CD4-positive, alpha-beta T cell treated with Interleukin-4 for 4 hours (primary cell): Measurements from ENCODE around the gene TRPC6.

Experiments
- DNase-seq: peaks from one replicate; pipeline ENCODE4 v3.0.0-alpha.2; 2020

TRPC6 gene

DNA sequence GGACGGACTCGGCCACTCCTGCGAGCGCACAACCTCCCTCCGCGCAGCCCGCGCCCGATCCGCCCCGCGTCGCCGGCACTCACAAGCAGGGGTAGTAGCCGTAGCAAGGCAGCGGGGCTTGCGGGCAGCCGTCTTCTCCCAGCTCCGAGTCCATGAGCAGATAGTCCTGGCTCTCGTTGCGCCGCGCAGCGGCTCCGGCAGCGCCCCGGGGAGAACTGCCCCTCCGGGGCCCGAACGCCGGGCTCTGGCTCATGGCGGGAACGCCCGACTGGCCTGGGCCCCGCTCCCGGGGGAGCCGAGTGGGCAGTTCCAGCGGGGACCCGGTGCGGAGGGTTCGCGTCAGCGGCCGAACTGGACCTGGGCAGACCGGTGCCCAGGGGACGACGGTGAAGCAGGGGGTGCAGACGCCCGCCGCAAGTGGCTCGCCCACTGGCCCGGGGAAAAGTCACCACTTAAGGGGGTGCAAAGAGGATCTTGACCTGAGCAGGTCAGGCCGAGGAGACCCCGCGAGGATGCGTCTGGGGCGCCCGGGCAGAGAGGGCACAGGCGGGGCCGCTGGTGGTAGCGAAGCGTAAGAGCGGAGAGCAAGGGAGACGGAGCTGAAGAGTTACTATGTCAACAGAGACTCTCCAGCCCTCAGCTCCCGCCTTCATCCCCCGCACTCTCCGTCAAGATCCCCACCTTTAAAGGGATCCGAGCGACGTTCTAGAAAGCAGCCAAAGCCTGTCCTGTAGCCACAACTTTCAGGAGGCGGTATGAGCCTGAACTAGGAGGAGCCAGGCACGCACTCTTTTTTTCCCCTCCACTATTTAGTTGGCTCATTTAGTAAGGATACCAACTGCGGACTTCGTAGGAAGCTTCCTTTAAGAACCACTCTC lies at the start of gene TRPC6:
TRPC6 (minus strand) TSS at position 757 of the 878 bp plus-strand sequence; CDS start at position 253, 504 bp downstream.
- DNase-seq: no peak

DNA sequence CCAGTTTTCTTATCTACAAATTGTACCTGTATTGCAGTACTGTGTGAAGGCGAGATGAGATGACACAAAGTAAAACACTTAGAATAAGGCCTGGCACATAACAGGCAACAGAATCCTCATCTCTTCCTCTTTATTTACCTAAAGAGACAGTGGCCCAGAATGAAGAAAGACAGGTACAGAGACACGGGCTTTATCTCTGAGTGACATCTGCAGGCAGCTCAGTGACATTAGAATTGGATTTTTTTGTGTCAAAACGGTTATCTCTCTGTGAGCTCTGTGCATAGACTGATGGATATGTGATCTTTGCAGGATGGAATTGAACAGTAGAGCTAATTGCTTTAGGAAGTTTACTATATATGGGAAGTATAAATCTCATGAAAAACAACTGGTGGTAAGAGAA lies 36.2 kb upstream of the TRPC6 start:
- no peak for DNase-seq

DNA sequence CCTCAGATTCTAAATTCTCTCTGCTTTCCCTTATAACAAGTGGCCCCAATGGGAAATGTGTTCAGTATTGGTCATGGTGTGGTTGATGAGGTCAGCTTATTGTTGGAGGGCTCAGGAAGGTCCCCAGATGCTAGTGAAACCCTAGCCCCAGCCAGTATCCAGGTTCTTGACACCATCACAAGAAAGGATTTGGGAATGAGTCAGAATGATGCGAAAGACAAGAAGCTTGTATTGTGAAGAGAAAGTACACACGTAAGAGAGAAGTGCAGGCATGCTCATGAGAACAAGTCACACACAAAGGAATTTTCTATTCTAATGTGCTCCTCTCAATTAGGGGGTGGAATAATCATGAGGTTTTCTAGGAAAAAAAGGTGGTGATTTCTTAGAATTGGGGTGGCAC lies 34.9 kb upstream of the TRPC6 start:
- DNase-seq: no peak

DNA sequence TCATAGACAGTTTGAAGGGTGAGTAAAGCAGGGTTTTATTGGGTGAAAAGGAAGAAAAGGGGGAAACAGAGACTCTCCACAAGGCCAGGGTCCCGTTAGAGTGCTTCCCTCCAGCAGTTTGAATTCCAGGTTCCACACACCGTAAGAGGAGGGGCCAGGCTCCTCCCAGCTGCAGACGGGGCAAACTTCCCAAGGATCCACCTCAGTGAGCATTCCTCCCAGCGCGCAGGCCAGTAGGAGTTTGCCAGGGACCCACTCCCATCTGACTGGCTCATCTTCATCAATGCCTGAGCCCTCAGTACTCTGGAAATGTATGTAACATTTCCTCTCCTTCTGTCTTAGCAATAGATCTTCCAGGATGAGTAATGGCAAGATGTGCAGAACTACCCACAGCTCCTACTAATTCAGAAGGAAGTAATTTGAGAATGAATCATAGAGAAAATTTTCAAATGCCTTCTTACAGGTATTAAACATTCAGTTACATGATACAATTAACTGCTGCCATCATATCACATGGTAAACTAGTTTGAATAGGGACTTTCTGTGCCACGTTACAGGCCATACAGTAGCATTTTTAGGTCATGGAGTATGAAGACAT lies 34.0 kb upstream of the TRPC6 start:
- no peak for DNase-seq

DNA sequence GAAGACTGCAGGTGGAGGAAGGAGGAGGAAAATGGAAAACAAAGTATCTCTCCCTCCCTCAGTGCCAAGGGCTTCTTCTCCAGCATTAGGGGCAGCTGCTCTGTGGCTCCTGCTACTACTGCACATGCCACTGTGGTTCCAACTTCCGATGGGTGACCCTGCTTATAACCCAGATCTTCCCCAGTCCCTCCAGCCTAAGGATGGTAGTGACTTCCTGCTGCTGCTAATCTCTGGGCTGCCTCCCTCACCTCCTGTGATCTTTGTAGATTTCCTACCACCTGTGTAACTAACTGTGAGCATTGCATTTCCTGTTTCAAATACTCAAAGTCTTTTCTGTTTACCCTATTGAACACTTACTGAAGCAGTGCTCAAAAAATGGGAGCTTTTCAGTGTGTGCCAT lies 28.7 kb upstream of the TRPC6 start:
- DNase-seq: no peak

DNA sequence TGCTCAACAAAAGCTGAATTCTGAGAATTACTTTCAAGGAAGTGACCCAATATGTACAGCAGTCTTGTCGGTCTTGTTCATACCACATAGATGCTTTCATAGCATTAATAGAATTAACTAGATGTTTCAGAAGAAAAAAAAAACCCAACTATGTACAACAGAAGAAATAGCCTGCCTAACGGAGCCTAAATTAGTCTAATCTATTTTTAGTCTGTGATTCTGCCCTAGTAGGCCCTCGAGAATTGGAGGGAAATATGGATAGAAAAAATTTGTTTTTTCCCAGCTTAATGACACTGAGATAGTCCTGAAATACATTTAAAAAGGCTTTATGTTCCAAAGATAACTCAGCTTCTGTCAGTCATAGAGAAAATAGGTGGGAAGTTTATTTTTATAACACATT lies 17.1 kb upstream of the TRPC6 start:
- no peak for DNase-seq

DNA sequence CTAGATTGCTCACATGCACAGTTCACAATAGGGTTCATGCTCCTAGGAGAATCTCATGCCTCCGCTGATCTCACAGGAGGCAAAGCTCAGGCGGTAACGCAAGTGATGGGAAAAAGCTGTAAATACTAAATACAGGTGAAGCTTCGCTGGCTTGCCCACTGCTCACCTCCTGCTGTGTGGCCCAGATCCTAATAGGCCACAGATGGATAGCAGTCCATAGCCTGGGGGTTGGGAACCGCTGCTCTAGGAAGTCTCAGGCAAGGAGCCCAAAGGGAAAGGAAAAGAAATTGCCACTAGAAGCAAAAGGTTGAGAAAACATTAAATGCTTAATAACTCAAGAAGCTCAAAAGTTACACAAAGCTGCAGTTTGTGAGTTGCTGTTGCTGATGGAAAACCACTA lies 3.2 kb upstream of the TRPC6 start:
- no peak for DNase-seq

DNA sequence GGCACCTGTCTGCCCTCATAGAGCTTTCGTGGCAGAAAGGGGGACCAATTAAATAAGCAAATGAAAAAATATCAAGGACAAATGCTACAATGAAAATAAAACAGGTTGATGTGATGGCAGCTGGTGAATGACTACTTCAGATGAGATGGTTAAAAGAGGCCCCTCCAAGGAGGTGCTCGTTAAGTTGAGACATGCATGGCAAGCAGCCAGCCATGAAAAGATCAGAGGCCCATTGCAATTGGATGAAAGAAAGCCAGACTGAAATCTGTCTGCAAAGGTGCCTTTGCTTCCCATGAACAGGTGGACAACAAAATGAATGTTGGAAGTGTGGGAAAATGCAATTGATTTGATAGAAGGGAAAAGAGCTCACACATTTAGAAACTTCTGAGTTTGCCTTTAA lies 848 bp upstream of the TRPC6 start:
- DNase-seq: no peak

DNA sequence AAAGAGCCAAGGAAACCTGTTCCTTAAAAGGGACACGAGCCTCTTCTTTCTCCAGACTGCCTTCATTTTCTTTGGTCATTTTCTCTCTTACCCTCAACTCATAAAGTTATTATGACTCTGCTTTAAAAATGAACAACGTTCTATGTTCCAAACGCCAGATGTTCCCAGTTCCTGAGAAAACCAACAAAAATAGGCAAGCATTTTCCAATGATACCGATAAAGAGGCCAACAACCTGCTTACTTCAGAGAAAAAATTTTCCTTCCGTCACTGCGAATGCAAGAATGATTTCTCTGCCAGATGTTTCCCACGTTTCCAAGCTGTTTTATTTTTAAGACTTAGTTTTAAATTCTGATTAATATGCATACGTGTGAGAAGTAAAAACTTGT lies 315 bp upstream of the TRPC6 start:
- DNase-seq: no peak

DNA sequence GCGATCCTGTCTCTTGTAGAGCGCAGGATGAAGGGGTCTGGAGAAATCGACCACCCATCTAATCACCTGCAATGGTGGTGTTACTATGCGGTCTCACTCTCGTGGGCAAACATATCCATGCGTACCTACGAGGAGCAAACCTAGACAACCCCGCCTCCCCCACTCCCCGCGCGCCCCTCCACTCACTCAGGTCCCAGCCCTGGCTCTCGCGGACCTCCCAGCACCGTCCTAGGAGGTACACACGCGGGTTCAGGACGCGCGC lies 887 bp downstream of the TRPC6 start:
- DNase-seq: no peak

DNA sequence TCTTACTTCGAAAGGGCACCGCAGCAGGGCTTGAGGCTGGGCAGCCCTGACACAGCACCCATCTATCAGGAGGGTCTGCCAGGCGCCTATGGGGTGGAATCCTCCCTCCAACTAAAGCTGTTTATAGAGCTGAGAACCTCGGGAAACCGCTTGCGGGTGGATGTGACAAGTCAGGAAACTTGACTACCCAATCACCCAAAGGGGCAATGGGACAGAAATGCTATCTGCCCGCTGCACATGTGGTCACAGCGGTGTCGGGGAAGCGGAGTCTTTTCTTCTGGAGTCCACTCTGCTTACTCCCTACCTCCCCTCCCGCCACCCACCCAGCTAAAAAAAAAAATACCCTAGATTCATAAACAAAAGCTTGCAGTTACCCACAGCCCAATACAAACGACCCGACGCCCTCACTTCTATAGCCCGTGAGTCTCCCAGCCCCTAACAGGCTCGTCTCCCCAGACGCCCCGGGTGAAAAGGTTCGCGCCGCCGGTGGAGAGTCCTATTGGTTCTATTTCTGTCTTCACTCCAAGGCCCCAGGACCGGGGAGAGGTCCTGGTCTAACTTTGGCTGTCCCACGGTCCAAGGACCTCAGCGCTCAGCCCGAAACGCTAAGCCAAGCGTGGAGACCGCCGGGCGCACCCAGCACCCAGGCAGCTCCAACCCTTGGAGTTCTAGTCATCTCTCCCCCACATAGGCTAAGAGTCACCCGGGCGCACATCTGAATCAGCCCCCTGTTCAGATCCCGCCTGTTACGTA lies 1.4 kb downstream of the TRPC6 start:
- DNase-seq: no peak

DNA sequence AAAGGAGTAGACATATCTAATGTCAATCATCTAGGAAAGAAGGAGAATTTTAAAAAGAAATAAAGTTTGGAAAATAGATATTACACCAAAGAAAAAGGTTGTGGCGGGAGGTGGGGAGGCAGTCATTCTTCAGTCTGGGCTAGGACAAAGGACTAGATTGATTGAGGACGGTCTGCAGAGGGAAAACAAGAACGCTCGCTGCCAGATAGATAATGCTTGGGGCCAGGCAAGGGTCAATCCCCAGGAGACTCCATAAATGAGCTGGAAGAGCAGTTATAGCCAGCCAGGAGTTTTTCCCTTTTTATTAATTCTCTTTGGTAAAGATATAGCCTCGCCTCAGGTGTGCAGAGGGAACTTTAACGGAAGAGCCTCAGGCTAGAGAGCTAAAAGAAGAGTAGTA lies 6.3 kb downstream of the TRPC6 start:
- no peak for DNase-seq

DNA sequence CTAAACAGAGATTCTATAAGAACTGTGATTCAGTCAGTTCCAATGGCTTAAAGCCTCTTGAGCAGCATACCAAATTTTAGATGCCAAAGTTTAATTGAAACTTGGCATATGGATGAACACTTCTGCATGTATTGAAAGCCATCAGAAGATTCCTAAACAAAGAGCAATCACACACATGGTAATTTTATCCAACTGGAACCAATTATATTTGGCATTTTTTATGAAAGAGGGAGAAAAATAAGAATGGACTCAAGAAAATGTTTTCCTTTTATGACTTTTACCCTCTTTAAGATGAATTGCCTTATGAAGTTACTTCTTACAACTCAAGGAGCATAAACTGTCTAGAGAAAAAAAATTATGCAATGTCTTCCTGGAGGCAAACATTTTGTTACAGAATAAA lies 7.4 kb downstream of the TRPC6 start:
- no peak for DNase-seq

DNA sequence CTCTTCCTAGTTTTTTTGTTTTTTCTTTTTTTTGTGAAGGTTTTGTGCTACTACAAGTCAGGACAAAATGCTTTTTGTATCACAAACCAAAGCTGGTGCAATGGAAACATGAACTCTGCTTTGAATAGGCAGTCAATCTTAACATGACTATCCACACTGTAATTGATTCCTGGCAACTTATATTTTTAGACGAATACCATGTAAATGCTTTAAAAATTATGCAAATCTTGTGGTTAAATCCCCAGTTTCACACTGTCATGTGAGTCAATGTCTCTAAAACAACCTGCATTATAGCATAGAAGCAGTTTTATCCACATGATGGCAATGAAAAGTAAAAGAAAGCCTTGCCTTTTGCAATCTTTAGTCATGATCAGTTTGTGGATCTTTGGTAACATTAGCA lies 8.9 kb downstream of the TRPC6 start:
- DNase-seq: no peak

DNA sequence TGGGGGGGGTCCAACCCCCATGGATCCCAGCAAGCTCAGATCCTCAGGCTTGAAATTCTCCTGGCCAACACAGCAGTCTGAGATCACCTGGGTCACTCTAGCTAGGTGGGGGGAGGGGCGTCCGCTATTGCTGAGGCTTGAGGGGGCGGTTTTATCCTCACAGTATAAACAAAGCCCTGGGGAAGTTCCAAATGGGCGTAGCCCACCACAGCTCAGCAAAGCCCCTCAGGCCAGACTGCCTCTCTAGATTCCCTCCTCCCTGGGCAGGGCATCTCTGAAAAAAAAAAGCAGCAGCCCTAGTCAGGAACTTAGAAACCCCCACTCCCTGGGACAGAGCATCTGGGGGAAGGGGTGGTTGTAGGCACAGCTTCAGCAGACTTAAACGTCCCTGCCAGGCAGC lies 16.7 kb downstream of the TRPC6 start:
- DNase-seq: no peak

DNA sequence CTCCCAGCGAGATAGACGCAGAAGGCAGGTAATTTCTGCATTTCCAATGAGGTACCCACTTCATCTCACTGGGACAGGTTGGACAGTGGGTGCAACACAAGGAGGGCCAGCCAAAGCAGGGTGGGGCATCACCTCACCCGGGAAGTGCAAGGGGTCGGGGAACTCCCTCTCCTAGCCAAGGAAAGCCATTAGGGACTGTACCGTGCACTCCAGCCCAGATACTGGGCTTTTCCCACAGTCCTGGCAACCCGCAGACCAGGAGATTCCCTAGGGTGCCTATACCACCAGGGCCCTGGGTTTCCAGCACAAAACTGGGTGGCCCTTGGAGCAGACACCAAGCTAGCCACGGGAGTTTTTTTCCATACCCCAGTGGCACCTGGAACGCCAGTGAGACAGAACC lies 17.2 kb downstream of the TRPC6 start:
- DNase-seq: no peak

DNA sequence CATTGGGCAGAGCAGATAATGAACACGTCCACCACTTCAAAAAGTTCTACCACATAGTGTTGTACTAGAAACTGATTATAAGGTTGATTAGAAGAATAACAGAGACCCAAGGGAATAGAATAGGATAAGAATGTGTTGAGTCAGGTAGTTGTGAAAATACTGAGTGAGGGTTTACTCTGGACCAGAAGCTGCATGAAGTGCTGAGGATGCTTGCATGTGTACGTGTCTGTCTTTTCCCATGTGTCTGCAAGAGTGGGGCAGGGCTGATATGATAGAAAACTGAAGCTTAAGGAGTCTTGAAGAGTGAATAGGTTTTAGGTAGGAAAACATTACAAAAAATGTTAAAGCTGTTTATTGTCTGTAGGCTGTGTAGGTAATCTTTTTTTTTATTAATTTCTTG lies 20.6 kb downstream of the TRPC6 start:
- no peak for DNase-seq

DNA sequence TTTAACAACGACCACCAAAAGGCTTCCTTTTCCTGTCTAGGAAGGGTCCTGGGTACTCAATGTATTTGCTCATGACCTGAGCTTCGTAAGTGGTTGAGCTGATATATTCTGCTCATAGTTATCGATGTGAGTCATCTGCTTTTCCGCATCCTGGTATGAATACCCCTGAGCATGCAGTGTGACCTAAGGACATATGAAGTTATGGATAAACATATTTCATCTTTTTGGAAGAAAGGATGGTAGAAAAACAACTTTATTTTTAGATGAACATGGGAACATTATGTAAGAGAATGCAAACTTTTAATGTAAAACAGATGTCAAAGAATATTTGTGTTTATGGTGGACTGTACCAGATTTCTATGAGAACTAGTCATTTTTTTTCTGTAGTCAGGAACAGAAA lies 28.4 kb downstream of the TRPC6 start:
- DNase-seq: no peak

DNA sequence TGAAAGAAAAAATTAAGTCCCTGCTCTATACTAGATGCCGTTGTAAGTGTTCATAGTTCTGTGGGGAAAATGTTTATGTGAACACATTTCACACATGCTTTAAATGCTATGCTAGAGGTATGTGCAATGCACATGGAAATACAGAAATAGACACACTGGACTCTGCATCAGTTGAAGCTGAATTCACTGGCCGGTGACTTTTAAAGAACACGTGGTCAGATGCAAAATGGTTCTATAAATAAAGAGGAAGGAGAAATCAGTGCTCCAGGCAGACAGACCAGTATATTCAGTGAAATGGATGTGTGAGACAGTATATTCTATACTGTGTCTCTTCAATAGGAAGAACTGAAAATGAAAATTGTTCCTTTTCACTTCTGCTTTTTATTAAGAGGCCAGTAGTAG lies 29.9 kb downstream of the TRPC6 start:
- DNase-seq: no peak

DNA sequence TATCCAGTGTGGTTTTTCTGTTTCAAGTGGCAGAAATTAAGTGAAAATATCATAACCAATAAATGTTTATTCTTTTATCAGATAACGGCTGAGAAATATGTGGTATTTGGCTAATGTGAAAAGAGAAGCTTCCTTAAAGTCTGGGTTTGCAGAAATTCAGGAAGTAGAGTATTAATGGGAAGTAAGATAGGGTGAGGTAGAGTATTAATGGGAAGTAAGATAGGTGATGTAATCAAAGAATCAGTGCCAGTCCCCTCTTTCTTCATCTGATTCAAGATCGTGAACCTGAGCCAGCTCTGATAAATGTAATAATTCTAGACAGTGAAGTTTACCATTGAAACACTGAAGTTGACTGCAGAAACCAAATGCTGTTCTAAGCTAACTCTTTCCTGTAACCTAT lies 30.9 kb downstream of the TRPC6 start:
- DNase-seq: no peak

DNA sequence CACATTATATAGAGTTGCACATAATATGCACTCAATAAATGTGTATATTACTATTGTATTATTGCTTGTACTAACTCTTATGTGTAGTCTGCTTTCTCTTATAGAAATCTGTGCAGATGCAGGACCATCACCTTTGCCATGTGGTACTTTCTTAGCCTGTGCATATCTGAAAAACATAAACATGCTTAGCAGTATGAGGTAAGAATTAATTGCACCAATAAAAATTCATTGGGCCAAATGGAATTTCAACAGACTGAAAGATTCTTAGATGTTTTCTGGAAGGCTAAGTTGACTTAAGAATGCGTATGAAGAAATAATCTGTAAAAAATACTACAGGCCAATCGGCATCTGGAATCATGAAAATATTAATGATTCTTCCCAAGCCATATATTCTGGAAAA lies 55.3 kb downstream of the TRPC6 start:
- DNase-seq: no peak

DNA sequence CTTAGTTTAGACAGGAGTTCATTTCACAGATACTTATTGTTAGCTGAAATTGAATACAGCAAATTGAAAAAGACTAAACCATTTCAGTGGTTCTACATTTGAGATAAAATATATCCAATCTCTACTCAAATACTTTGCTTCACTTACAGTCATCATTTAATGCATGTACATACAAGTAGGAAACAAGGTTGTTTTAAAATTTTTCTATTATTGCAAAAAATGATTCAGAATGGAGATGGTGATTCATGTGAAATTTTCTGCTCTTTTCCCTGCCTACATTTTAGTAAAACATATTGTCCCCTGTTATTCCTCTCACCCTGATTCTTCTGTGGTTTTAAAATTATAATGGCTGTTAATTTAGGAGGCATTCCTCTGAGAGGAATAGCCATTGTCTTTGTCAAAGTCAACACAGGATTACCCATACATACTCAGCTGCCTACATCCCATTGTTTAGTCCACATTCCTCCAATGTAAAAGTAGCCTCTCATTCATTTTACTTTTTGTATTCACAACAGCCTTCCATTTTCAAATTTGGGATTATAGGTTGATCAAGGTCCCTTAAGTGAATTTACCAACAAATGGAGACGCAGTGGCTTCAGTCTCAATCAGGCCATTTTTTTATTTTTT lies 60.1 kb downstream of the TRPC6 start:
- DNase-seq: no peak

DNA sequence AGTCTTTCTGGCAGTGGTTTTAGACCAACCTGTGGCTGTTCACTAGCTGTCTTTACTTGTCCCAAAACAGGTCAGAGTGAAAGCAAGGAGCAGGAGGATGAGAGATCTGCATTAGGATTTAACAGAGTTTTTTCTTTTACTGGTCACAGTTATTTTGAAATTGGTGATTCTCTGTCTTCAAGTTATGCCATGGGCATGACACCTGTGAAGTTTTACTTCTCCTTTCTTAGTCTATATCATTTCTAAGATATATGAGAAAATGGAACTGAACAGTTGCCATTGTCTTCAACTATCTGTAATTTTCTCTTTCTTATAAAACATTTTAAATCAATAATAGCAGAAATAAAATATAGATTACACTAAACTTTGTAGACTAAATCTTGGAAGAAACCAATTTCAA lies 60.6 kb downstream of the TRPC6 start:
- no peak for DNase-seq

DNA sequence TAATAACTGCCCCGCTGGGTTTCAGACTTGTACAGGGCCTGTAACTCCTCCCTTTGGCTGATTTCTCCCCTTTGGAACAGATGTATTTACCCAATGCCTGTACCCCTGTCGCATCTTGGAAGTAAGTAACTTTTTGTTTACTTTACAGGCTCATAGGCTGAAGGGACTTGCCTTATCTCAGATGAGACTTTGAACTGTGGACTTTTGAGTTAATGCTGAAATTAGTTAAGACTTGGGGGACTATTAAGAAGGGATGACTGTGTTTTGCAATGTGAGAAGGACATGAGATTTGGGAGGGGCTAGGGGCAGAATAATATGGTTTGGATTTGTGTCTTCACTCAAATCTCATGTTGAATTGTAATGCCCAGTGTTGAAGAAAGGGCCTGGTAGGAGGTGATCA lies 62.0 kb downstream of the TRPC6 start:
- DNase-seq: no peak
